H1 (cell line): ENCODE measurements around the gene THAP11. TPM values are rescaled to one million over a fixed set of nuclear protein-coding genes. Genes with fewer than 3 reads are reported as not detected.

Experiments used
- CTCF ChIA-PET: fragments of 300-600 bp; sonication (Branson Sonifier 250); formaldehyde crosslinking; loops from one replicate; lab custom pipeline; 2021; ENCODE audit not compliant: partially characterized antibody; lab: Charles Lee
- POLR2A ChIA-PET: fragments of 300-600 bp; sonication (Branson Sonifier 250); formaldehyde crosslinking; loops from one replicate; lab custom pipeline; 2021; ENCODE audit warnings: inconsistent platforms; ENCODE audit not compliant: partially characterized antibody; lab: Charles Lee
- DNase-seq, 2 experiments: peaks; one replicate each; pipeline versions ENCODE4 v3.0.0 to v3.0.0-alpha.2; 2010 to 2022; ENCODE audit warnings: low spot score in 2 of 2, low read depth in 1 of 2, mixed read lengths in 1 of 2
- FAIRE-seq: peaks from 2 replicates; lab custom pipeline; 2011; peaks lifted over from hg19 to GRCh38; lab: Jason Lieb, UNC
- H2AFZ ChIP-seq: 2 replicates; pipeline ENCODE4 v1.8.1; 2012; ENCODE audit warnings: low read length, inconsistent platforms
- H2AK5ac ChIP-seq: 2 replicates; pipeline ENCODE4 v1.6.1; 2013; ENCODE audit warnings: low read depth, low read length
- H2BK120ac ChIP-seq: replicated peaks from 2 replicates; pipeline ENCODE3; 2013; ENCODE audit warnings: low read depth, low read length, inconsistent platforms
- H2BK12ac ChIP-seq: 2 replicates; pipeline ENCODE4 v1.6.1; 2013; ENCODE audit warnings: low read depth, low read length
- H2BK15ac ChIP-seq: 2 replicates; pipeline ENCODE4 v1.6.1; 2013; ENCODE audit warnings: low read length
- H2BK20ac ChIP-seq: 2 replicates; pipeline ENCODE4 v1.6.1; 2013; ENCODE audit warnings: low read length
- H2BK5ac ChIP-seq: 2 replicates; pipeline ENCODE4 v1.6.1; 2013; ENCODE audit warnings: low read depth, low read length
- H3K14ac ChIP-seq: 2 replicates; pipeline ENCODE4 v1.6.1; 2013; ENCODE audit warnings: inconsistent platforms; ENCODE audit not compliant: insufficient read length
- H3K18ac ChIP-seq: 2 replicates; pipeline ENCODE4 v1.6.1; 2013; ENCODE audit warnings: low read length; ENCODE audit errors: extremely low read depth
- H3K23ac ChIP-seq: 2 replicates; pipeline ENCODE4 v1.6.1; 2013; ENCODE audit warnings: inconsistent platforms; ENCODE audit not compliant: insufficient read length
- H3K23me2 ChIP-seq: 2 replicates; pipeline ENCODE4 v1.6.1; 2013; ENCODE audit warnings: low read depth, low read length
- H3K27ac ChIP-seq: 2 replicates; pipeline ENCODE4 v1.6.1; 2011; ENCODE audit warnings: low read depth, low read length, inconsistent platforms
- H3K27me3 ChIP-seq, 4 experiments: replicated peaks in 1 of 4; 1 replicate in 1 of 4; 2 replicates in 3 of 4; pipeline versions ENCODE4 v1.6.1 to v1.8.1; 2011 to 2013; ENCODE audit warnings: low read length in 3 of 4, mild to moderate bottlenecking in 3 of 4, inconsistent platforms in 2 of 4, mixed read lengths in 2 of 4, moderate library complexity in 1 of 4; ENCODE audit not compliant: control insufficient read depth in 3 of 4, insufficient read depth in 3 of 4; ENCODE audit errors: extremely low read depth in 1 of 4
- H3K36me3 ChIP-seq, 4 experiments: 2 replicates each; pipeline versions ENCODE4 v1.6.1 to v1.8.1; 2011 to 2013; ENCODE audit warnings: mild to moderate bottlenecking in 4 of 4, low read length in 3 of 4, moderate library complexity in 2 of 4, control low read depth in 1 of 4, inconsistent platforms in 1 of 4; ENCODE audit not compliant: insufficient read depth in 4 of 4, control insufficient read depth in 2 of 4
- H3K4ac ChIP-seq: replicated peaks from 2 replicates; pipeline ENCODE3; 2013; ENCODE audit warnings: low read length, low read depth, mixed read lengths, inconsistent platforms; ENCODE audit not compliant: insufficient read length
- H3K4me1 ChIP-seq, 4 experiments: replicated peaks in 1 of 4; 1 replicate in 1 of 4; 2 replicates in 3 of 4; pipeline versions ENCODE4 v1.6.1 to v1.8.1; 2011 to 2013; ENCODE audit warnings: low read length in 3 of 4, inconsistent platforms in 2 of 4, mixed read lengths in 1 of 4; ENCODE audit not compliant: insufficient read depth in 4 of 4, control insufficient read depth in 3 of 4
- H3K4me2 ChIP-seq, 2 experiments: 2 replicates each; pipeline versions ENCODE4 v1.6.1 to v1.8.1; 2011 to 2013; ENCODE audit warnings: low read depth in 2 of 2, low read length in 2 of 2, control low read depth in 1 of 2, inconsistent platforms in 1 of 2, mild to moderate bottlenecking in 1 of 2; ENCODE audit not compliant: insufficient read depth in 1 of 2
- H3K4me3 ChIP-seq, 4 experiments: fragments of 200-600, 300-600 bp in 1 of 4; sonication (generic), shearing (Covaris generic), sonication (Bioruptor Twin) in 1 of 4; 2 replicates each; pipeline versions ENCODE4 v1.5.1 to v1.8.1; 2011 to 2016; ENCODE audit warnings: low read length in 4 of 4, low read depth in 3 of 4, control low read depth in 2 of 4, inconsistent platforms in 2 of 4, mild to moderate bottlenecking in 2 of 4, mixed read lengths in 1 of 4, moderate library complexity in 1 of 4; ENCODE audit not compliant: insufficient read depth in 2 of 4; ENCODE audit errors: extremely low read depth in 1 of 4
- H3K56ac ChIP-seq: replicated peaks from 2 replicates; pipeline ENCODE3; 2013; ENCODE audit warnings: low read depth, mild to moderate bottlenecking, mixed read lengths, low read length, inconsistent platforms; ENCODE audit not compliant: insufficient read length
- H3K79me1 ChIP-seq: 2 replicates; pipeline ENCODE4 v1.6.1; 2013; ENCODE audit warnings: low read depth, low read length, control low read depth
- H3K79me2 ChIP-seq, 2 experiments: 2 replicates each; pipeline versions ENCODE4 v1.6.1 to v1.8.1; 2012 to 2013; ENCODE audit warnings: low read length in 2 of 2, mild to moderate bottlenecking in 2 of 2, inconsistent platforms in 1 of 2; ENCODE audit not compliant: insufficient read depth in 2 of 2, control insufficient read depth in 1 of 2
- H3K9ac ChIP-seq, 4 experiments: replicated peaks in 1 of 4; 1 replicate in 1 of 4; 2 replicates in 3 of 4; pipeline versions ENCODE4 v1.6.1 to v1.8.1; 2011 to 2013; ENCODE audit warnings: low read depth in 3 of 4, low read length in 3 of 4, control low read depth in 2 of 4, mild to moderate bottlenecking in 2 of 4, moderate library complexity in 2 of 4, inconsistent platforms in 1 of 4; ENCODE audit errors: extremely low read depth in 1 of 4
- H3K9me3 ChIP-seq, 2 experiments: 2 replicates each; pipeline versions ENCODE4 v1.6.1 to v1.8.1; 2012 to 2013; ENCODE audit warnings: mild to moderate bottlenecking in 2 of 2, moderate library complexity in 2 of 2, control low read depth in 1 of 2, inconsistent platforms in 1 of 2, low read depth in 1 of 2, low read length in 1 of 2, mixed read lengths in 1 of 2; ENCODE audit not compliant: insufficient read depth in 2 of 2
- H4K20me1 ChIP-seq, 2 experiments: replicated peaks in 1 of 2; 2 replicates each; pipeline versions ENCODE3 to v1.8.1; 2011 to 2013; ENCODE audit warnings: inconsistent platforms in 2 of 2, low read length in 2 of 2, mild to moderate bottlenecking in 1 of 2; ENCODE audit not compliant: insufficient read depth in 2 of 2, control insufficient read depth in 1 of 2
- H4K5ac ChIP-seq: 2 replicates; pipeline ENCODE4 v1.6.1; 2013; ENCODE audit warnings: low read length, low read depth, mixed read lengths, inconsistent platforms; ENCODE audit not compliant: insufficient read length
- H4K8ac ChIP-seq: 2 replicates; pipeline ENCODE4 v1.8.0; 2013; ENCODE audit warnings: mild to moderate bottlenecking, moderate library complexity, low read length, inconsistent platforms; ENCODE audit not compliant: insufficient read depth; ENCODE audit errors: extremely low read depth
- H4K91ac ChIP-seq: replicated peaks from 2 replicates; pipeline ENCODE3; 2013; ENCODE audit warnings: low read length, mixed read lengths, inconsistent platforms; ENCODE audit not compliant: insufficient read length
- BRCA1 ChIP-seq: IDR thresholded peaks from 2 replicates; pipeline ENCODE4 v1.6.1; 2012; ENCODE audit warnings: low read depth, low read length, improper control_type of control experiment
- CBX8 ChIP-seq: fragments of 300-800, 300-1000 bp; sonication (generic); IDR thresholded peaks from 2 replicates; pipeline ENCODE4 v1.7.1; 2016; ENCODE audit warnings: low read depth, low read length, borderline replicate concordance
- CHD2 ChIP-seq: IDR thresholded peaks from 2 replicates; pipeline ENCODE4 v1.6.1; 2012; ENCODE audit warnings: low read length, improper control_type of control experiment
- CTCF ChIP-seq, 3 experiments: IDR thresholded peaks; 1 replicate in 2 of 3; 2 replicates in 1 of 3; pipeline versions ENCODE4 v1.5.1 to v1.6.1; 2011; ENCODE audit warnings: low read length in 3 of 3, mild to moderate bottlenecking in 3 of 3, inconsistent platforms in 2 of 3, low read depth in 1 of 3, moderate library complexity in 1 of 3; ENCODE audit not compliant: insufficient read depth in 1 of 3; ENCODE audit errors: control extremely low read depth in 1 of 3
- EGR1 ChIP-seq: IDR thresholded peaks from 2 replicates; pipeline ENCODE4 v1.6.1; 2011; ENCODE audit warnings: low read depth, low read length, borderline replicate concordance
- POLR2AphosphoS5 ChIP-seq: IDR thresholded peaks from 2 replicates; pipeline ENCODE4 v1.6.1; 2011; ENCODE audit warnings: low read depth, low read length
- POU5F1 ChIP-seq: IDR thresholded peaks from 2 replicates; pipeline ENCODE4 v1.6.1; 2011; ENCODE audit warnings: low read depth, mild to moderate bottlenecking, low read length, moderate library complexity
- RAD21 ChIP-seq, 2 experiments: IDR thresholded peaks in 1 of 2; conservative IDR thresholded peaks in 1 of 2; 2 replicates each; pipeline ENCODE4 v1.6.1; 2011; ENCODE audit warnings: low read depth in 2 of 2, low read length in 2 of 2, improper control_type of control experiment in 1 of 2, inconsistent platforms in 1 of 2, mild to moderate bottlenecking in 1 of 2, moderate library complexity in 1 of 2
- RBBP5 ChIP-seq: IDR thresholded peaks from 2 replicates; pipeline ENCODE4 v1.7.1; 2012; ENCODE audit warnings: low read depth, mild to moderate bottlenecking, inconsistent platforms, low read length, moderate library complexity, borderline replicate concordance
- TAF1 ChIP-seq: IDR thresholded peaks from 2 replicates; pipeline ENCODE4 v1.6.1; 2011; ENCODE audit warnings: mild to moderate bottlenecking, low read depth, low read length
- WGBS, 2 experiments: shearing (Covaris generic) in 1 of 2; methylation state at CpG; one replicate each; pipeline versions ENCODE4 v1.1.6 to v1.1.7; 2013 to 2015; ENCODE audit warnings: low lambda C conversion rate in 2 of 2, mixed read lengths in 2 of 2, inconsistent platforms in 1 of 2, low coverage in 1 of 2, missing lambda C conversion rate in 1 of 2; ENCODE audit not compliant: insufficient replicate concordance in 2 of 2, insufficient coverage in 1 of 2, insufficient read length in 1 of 2; ENCODE audit errors: extremely low coverage in 1 of 2, missing lambda C conversion rate in 1 of 2; 5-methylcytosine and 5-hydroxymethylcytosine counted together
- polyA plus RNA-seq, 7 experiments: library from polyadenylated mRNA; depleted of rRNA in 3 of 7; stranded (reverse) in 5 of 7; unstranded in 2 of 7; fragments of >200 nt in 5 of 7; fragments of 200-250 nt in 2 of 7; gene quantifications; 1 replicate in 5 of 7; 2 replicates in 1 of 7; 4 replicates in 1 of 7; pipeline versions ENCODE4 v1.2.1 to v1.2.3, GENCODE V29; 2011 to 2013; ENCODE audit warnings: missing spikeins in 2 of 7, mixed read lengths in 2 of 7
- total RNA-seq: library from RNA; stranded (reverse); fragmentation: NEBNext Ultra II Directional; extraction: Animal tissue kit (Norgen Biotek cat#: 25700); gene quantifications from 2 replicates; pipeline ENCODE4 v1.2.1, GENCODE V29; 2021

THAP11 gene
- total and polyA plus RNA-seq, 2 of the 8 experiments (the other 6 are each of a cell fraction or from before 2014, with no cell fraction given): 50.8 to 54.8 TPM

GRCh38 chr16:67853670-67854069 is 11.6 kb downstream of the THAP11 start:
- no peak overlapping the region for H2BK120ac ChIP-seq
- no peaks in the 10 kb centered on the region for H3K23me2 ChIP-seq
- H3K79me2 ChIP-seq: peaks cover 41 to 92% of the 10 kb centered on the region in 2 experiments
- FAIRE-seq (no peak), DNase-seq (no peak)
- no peak overlapping the region for H3K23ac ChIP-seq
- H3K9me3 ChIP-seq: no peaks in the 10 kb centered on the region
- H3K4ac ChIP-seq: no peak overlapping the region
- no peak overlapping the region for H3K4me3 ChIP-seq
- H2AK5ac ChIP-seq: no peak overlapping the region
- H4K5ac ChIP-seq: no peak overlapping the region
- H3K36me3 ChIP-seq: peaks cover 0 to 4% (median 0%) of the 10 kb centered on the region in 4 experiments; a peak in 2 of 8 replicates
- no peak overlapping the region for H2AFZ ChIP-seq
- H3K18ac ChIP-seq: no peak overlapping the region
- H2BK20ac ChIP-seq: no peak overlapping the region
- TF ChIP-seq POLR2AphosphoS5: no peak
- TF ChIP-seq EGR1: no peak
- no peak for TF ChIP-seq CTCF (IDR thresholded peaks at IDR 0.05; ENCODE audit: control extremely low read depth in 1 of 3, insufficient read depth in 1 of 3, low read depth in 1 of 3, low read length in 3 of 3)
- no peak for TF ChIP-seq TAF1
- no peak for TF ChIP-seq POU5F1
- TF ChIP-seq RAD21 (IDR thresholded peaks at IDR 0.05 in 1 of 2, conservative IDR thresholded peaks at IDR 0.05 in 1 of 2; ENCODE audit: low read depth in 2 of 2, low read length in 2 of 2): no peak
- TF ChIP-seq BRCA1: no peak
- no peak for TF ChIP-seq CBX8
- TF ChIP-seq RBBP5: no peak
- no peak for TF ChIP-seq CHD2
- H3K14ac ChIP-seq: no peak overlapping the region
- no peak overlapping the region for H2BK15ac ChIP-seq
- peaks cover 23% of the 10 kb centered on the region for H3K79me1 ChIP-seq
- H3K4me2 ChIP-seq: no peak overlapping the region
- no peak overlapping the region for H4K8ac ChIP-seq
- WGBS, 2 experiments: 100% methylated on average over 3 of the region's 3 CpGs; no CpG with 5 or more reads in 1 of the 2 experiments
- H3K56ac ChIP-seq: no peak overlapping the region
- H4K91ac ChIP-seq: no peak overlapping the region
- H3K27me3 ChIP-seq: no peaks in the 10 kb centered on the region
- H4K20me1 ChIP-seq: peaks cover 26 to 42% of the 10 kb centered on the region in 2 experiments
- no peak overlapping the region; the same call in 1 of the 2 replicates for H2BK5ac ChIP-seq
- peaks cover 8 to 15% (median 13%) of the 10 kb centered on the region in 4 experiments for H3K4me1 ChIP-seq
- H3K9ac ChIP-seq: no peak overlapping the region
- H3K27ac ChIP-seq: no peak overlapping the region
- POLR2A ChIA-PET: interaction anchor here (1.1 to 11.7 kb wide), 3 partner anchors 9 to 91 kb away, joined by 3 to 100 read pairs (median 4); no protein-coding TSS in a partner anchor
- CTCF ChIA-PET: interaction anchor here (1.0 to 2.7 kb wide), 4 partner anchors 10 to 14 kb away, joined by 3 to 17 read pairs (median 5); no protein-coding TSS in a partner anchor
- no peak overlapping the region for H2BK12ac ChIP-seq
